ENCODE results near the gene PTPRT. TPM values are rescaled to one million over a fixed set of nuclear protein-coding genes. Genes with fewer than 3 reads are reported as not detected.

The PTPRT gene
- total RNA-seq, 1 experiment from 2014 or later: not detected

GRCh38 chr20:42742926-42743325 lies 446.8 kb downstream of the PTPRT start:
- H3K27me3 Mint-ChIP-seq (ENCODE audit: unreplicated experiment): peaks cover 29% of the 10 kb centered on the region
- CTCF ChIA-PET: no interaction called here
- BruUV-seq (replicated peaks): no TSS peak
- intact Hi-C loops (cut with micrococcal nuclease; ENCODE audit: unreplicated experiment): no loop called here
- no peak overlapping the region for H3K4me3 Mint-ChIP-seq (ENCODE audit: low read depth, unreplicated experiment)
- H3K4me1 Mint-ChIP-seq (ENCODE audit: low read depth, unreplicated experiment): no peaks in the 10 kb centered on the region
- no peak for DNase-seq
- H3K9me3 Mint-ChIP-seq (ENCODE audit: low read depth, unreplicated experiment): peaks cover 3% of the 10 kb centered on the region
- H3K27ac Mint-ChIP-seq (ENCODE audit: unreplicated experiment): no peak overlapping the region
- no peaks in the 10 kb centered on the region for H3K36me3 Mint-ChIP-seq (ENCODE audit: insufficient read depth, unreplicated experiment)
- no peak for TF ChIP-seq CTCF (IDR thresholded peaks at IDR 0.05; ENCODE audit: unreplicated experiment)

DNA sequence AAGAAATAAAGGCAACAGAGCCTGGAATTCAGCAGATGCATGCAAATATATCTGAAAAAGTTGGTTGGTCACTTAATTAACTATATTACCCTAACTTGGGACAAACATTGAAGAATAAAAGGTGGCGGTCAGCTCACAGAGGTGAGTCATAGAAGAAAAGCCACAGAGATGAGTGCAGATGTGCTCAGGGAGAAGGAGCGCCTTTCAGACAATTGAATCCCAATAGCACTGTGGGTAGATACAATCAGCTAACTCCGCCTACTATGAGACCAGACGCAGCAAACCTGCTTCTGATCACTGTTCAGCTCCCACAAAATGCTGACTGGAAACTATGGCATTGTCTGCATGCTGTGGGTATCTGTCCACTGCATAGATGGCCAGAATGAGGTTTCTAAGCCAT lies 447.8 kb downstream of the PTPRT start:
- CTCF ChIA-PET: no interaction called here
- no peak overlapping the region for H3K4me3 Mint-ChIP-seq (ENCODE audit: low read depth, unreplicated experiment)
- TF ChIP-seq CTCF (IDR thresholded peaks at IDR 0.05; ENCODE audit: unreplicated experiment): no peak
- BruUV-seq (replicated peaks): no TSS peak
- DNase-seq: no peak
- intact Hi-C loops (cut with micrococcal nuclease; ENCODE audit: unreplicated experiment): no loop called here
- H3K27ac Mint-ChIP-seq (ENCODE audit: unreplicated experiment): no peak overlapping the region
- H3K27me3 Mint-ChIP-seq (ENCODE audit: unreplicated experiment): peaks cover 36% of the 10 kb centered on the region
- no peaks in the 10 kb centered on the region for H3K36me3 Mint-ChIP-seq (ENCODE audit: insufficient read depth, unreplicated experiment)
- peaks cover 5% of the 10 kb centered on the region for H3K9me3 Mint-ChIP-seq (ENCODE audit: low read depth, unreplicated experiment)
- H3K4me1 Mint-ChIP-seq (ENCODE audit: low read depth, unreplicated experiment): no peaks in the 10 kb centered on the region

- no peak for TF ChIP-seq CTCF (IDR thresholded peaks at IDR 0.05; ENCODE audit: unreplicated experiment)
- CTCF ChIA-PET: no interaction called here
- intact Hi-C loops (cut with micrococcal nuclease; ENCODE audit: unreplicated experiment): no loop called here
- Mint-ChIP-seq H3K27ac (ENCODE audit: unreplicated experiment) (no peak overlapping the region), H3K4me1 (ENCODE audit: low read depth, unreplicated experiment) (no peaks in the 10 kb centered on the region), H3K27me3 (ENCODE audit: unreplicated experiment) (peaks cover 51% of the 10 kb centered on the region), H3K36me3 (ENCODE audit: insufficient read depth, unreplicated experiment) (no peaks in the 10 kb centered on the region), H3K9me3 (ENCODE audit: low read depth, unreplicated experiment) (peaks cover 8% of the 10 kb centered on the region), H3K4me3 (ENCODE audit: low read depth, unreplicated experiment) (no peak overlapping the region)
- DNase-seq: no peak
- BruUV-seq (replicated peaks): no TSS peak
These were observed 449.4 kb downstream of the PTPRT start for GRCh38 chr20:42740226-42740870.

DNA sequence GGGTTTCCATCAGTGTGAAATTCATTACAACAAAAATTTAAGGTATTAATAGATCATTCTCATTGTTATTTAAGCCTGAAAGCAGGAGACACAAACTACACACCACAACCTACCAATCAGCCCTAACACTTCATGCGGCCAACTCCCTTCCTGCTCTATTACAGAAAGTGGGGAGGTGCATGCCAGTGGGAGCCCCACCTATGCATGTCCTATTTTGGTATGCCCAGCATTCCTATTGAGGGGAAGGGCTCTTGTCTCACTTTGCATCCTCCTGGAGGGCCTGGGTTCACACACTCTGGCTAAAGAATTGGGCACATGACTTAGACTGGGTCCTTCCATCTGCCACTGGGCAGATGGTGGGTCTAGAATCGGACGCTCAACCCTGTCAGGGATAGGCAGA lies 450.0 kb downstream of the PTPRT start:
- Mint-ChIP-seq H3K4me1 (ENCODE audit: low read depth, unreplicated experiment) (no peaks in the 10 kb centered on the region), H3K4me3 (ENCODE audit: low read depth, unreplicated experiment) (no peak overlapping the region), H3K27ac (ENCODE audit: unreplicated experiment) (no peak overlapping the region), H3K9me3 (ENCODE audit: low read depth, unreplicated experiment) (peaks cover 8% of the 10 kb centered on the region), H3K36me3 (ENCODE audit: insufficient read depth, unreplicated experiment) (no peaks in the 10 kb centered on the region), H3K27me3 (ENCODE audit: unreplicated experiment) (peaks cover 58% of the 10 kb centered on the region)
- CTCF ChIA-PET: no interaction called here
- no peak for TF ChIP-seq CTCF (IDR thresholded peaks at IDR 0.05; ENCODE audit: unreplicated experiment)
- no TSS peak for BruUV-seq (replicated peaks)
- no peak for DNase-seq
- intact Hi-C loops (cut with micrococcal nuclease; ENCODE audit: unreplicated experiment): no loop called here
